HL-60/S4 treated with retinoic acid at 250 ng/mL for 4 days and 3 days (cell line): Measurements from ENCODE around the gene AREG.

Experiments used
- in situ Hi-C: fragments of 300-500 bp; cut with MboI; formaldehyde crosslinking; loops from 2 replicates; pipeline ENCODE4 v1.7.0; 2022; ENCODE audit warnings: low sequenced_read_pairs

Gene AREG

GRCh38 chr4:74431113-74431826 is 13.7 kb upstream of the AREG start:
- in situ Hi-C loops = no loop called here

DNA sequence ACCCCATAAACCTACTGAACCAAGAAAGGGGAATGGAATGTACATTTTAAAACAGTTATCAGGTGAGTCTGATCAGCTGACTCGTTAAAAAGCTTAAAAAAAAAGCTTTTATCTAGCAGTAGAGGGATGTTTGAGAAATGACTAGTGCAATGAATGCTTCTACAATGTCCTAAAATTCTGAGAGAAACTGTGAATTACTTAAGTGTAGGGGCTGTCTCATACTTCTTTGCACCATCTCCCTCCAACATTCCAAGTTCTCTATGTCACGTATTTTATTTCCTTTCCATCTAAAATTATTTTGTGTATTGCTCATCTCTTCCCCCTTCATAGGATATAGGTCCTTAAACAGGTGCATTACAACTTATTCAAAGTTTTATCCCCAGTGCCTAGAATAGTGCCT is 11.9 kb upstream of the AREG start:
- in situ Hi-C loops = no loop called here

DNA sequence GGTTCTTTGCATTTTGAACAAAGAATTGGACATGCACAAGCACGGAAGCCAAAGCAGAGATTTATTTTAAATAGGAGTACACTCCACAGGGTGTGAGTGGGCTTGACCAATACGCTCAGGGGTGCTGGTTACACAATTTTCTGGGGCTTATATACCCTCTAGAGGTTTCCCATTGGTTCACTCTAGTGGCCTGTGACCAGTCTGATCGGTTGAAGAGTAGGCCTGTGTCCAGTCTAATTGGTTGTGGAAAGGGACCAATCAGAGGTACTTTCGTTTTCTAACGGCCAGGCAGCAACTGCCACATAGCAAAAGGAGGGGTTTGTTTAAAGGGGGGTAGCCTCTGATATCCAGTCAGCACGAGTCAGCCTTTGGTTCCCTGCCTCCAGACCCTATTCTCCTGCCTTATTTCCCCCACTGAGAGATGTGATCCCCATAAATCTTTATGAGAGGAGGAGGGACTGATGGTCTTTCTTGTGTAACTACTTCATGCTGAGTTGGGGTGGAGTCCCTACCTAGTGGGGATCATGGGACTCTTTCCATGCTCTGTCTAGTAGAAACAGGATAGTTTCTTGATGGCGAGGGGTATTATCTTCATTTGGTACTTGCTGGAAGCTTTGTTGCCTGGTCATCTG is 11.3 kb upstream of the AREG start:
- in situ Hi-C loops = no loop called here

DNA sequence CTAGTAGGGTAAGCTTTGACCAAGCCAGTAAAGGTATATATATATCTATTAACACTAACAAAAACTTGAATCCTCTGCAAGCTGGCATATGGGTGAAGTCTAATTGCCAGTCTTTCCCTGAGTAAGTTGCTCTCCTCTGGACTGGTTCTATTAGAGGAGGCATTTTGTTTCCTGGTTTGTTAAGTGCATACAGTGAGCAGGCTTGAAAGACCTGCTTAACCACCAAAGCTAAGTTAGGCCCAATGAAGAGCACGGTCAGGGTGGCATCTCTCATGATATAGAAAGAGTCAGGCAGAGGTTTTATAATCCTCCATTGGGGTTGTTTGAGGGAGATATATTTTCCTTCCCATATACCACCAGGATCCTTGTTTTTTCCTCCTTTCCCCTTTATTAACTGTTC is 9.6 kb upstream of the AREG start:
- in situ Hi-C loops = no loop called here

DNA sequence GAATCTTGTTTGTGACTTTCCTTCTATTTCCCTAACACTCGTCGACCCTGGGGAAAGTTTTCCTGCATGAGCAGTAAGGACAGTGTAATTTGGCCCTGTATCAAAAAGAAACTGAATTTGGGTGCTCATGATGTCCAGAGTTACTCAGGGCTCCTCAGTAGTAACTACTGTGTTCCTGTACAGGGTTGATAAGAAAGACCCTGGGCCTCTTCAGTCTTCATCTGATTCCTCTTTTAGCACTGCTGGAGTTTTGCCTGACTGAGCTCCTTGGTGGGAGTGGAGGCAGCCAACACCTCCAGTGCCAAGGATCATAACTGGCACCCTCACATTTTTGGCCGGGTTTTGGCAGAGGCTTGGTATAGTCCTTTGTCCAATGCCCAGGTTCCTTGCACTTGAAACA is 7.1 kb upstream of the AREG start:
- in situ Hi-C loops = no loop called here

DNA sequence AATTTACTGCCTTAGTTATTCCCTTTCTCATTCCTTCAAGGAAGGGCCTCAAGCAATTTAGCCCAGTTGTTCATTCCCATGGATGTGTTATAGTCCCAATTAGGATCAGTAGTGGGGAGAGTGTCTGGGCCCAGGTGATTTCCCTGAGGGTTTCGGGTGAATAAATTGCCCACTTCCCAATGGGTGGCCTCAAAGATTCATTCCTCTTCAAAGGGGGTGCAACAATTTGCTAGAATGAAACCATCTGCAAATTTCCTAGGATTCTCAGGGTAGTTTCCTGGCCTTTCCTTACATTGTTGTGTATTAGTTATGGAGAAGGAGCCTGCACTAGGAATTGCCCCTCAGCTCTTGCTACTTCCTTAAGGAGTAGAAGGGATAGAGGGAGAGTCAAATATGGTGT is 6.3 kb upstream of the AREG start:
- in situ Hi-C loops = no loop called here

- in situ Hi-C loops = no loop called here
Observed at GRCh38 chr4:74439952-74440351, 5.0 kb upstream of the AREG start.

GRCh38 chr4:74440356-74440755 is 4.6 kb upstream of the AREG start:
- in situ Hi-C loops = no loop called here

- in situ Hi-C loops = no loop called here
Observed at GRCh38 chr4:74441744-74442143, 3.2 kb upstream of the AREG start.

DNA sequence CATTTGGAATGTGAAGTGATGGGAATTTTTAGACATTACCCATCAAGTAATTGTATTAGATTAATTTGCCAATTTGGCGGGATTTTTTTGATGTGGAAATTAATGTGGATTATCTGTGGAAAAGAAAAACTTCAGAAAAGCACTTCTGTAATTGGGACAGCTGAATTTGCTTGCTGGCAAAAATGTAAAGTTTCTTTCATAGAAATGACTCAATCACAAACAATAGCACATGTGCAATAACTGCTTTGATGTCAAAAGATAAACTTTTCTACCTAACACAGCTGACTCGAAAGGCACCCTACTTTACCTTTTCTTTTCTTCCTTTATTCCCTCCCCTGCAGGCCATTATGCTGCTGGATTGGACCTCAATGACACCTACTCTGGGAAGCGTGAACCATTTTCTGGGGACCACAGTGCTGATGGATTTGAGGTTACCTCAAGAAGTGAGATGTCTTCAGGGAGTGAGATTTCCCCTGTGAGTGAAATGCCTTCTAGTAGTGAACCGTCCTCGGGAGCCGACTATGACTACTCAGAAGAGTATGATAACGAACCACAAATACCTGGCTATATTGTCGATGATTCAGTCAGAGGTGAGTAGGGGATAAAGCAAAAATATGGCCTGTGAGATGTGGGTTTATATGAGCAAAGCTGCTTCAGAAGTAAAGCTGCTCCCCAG is 1.4 kb downstream of the AREG start:
- in situ Hi-C loops = no loop called here

DNA sequence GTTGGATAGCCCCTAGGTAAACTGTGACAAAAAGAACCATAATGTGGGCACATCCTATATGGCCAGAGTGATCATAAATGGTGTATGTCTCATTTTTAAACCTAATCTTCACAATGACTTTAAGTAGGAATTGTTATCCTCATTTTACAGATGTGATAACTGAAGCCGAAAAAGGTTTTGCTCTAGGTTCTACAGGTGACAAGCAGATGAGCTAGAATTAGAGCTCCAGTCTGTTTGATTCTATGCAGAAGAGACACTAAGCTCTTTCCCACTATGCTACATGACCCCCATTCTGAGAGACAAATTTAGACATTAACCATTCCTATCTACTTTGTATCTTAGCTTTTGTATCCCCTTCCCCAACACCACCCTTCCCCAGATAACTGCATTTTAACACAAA is 2.0 kb downstream of the AREG start:
- in situ Hi-C loops = no loop called here

DNA sequence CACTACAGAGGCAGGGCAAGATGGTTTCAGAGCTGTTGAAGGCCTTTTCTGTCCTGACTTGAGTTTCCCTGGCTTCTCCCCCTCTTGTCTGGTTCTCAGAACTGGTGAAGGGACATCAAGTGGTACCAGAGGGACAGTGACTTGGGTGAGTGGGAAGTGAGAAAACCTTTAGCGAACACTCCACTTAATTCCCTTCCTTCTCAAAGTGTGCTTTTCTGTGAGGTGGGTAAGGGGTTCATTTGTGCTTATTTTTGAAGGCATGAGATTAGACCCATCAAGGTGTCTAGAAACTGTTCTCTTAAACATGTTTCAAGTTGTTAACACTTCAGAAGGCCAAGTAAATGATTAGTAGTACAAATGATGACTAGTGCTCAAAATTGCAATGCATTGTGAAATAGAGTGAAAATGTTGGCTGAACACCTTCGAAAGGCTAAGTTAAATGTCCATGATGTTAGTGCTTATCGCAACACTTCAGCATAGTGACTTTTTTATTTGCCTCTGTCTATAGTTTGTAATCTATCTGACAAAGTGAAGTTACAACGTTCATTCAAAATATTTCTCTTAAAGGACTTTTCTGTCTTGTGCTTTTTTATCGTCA is 2.8 kb downstream of the AREG start:
- in situ Hi-C loops = no loop called here

- in situ Hi-C loops = no loop called here
Observed at GRCh38 chr4:74449571-74450297, 4.8 kb downstream of the AREG start.

- in situ Hi-C loops = no loop called here
Observed at GRCh38 chr4:74450298-74450683, 5.4 kb downstream of the AREG start.

DNA sequence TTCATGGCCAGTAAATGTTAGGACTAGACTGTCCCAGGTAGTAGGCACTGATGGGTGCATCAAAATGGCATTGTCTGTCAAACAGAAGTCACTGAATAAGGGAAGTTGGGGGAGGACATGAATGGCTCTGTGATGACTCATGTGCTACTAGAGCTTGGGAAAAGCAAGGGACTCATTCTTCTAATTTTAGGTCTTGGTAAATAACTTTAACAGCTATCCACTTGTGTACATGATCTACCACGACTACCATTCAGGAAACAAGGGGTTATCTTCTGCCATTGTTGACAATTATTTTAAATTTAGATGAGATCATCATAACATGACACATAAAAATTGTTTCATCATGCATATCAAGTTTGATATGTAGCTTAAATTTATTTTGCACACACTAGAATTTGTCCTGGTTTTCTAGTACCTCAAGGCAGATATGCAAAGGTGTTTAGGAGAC is 6.3 kb downstream of the AREG start:
- in situ Hi-C loops = no loop called here

DNA sequence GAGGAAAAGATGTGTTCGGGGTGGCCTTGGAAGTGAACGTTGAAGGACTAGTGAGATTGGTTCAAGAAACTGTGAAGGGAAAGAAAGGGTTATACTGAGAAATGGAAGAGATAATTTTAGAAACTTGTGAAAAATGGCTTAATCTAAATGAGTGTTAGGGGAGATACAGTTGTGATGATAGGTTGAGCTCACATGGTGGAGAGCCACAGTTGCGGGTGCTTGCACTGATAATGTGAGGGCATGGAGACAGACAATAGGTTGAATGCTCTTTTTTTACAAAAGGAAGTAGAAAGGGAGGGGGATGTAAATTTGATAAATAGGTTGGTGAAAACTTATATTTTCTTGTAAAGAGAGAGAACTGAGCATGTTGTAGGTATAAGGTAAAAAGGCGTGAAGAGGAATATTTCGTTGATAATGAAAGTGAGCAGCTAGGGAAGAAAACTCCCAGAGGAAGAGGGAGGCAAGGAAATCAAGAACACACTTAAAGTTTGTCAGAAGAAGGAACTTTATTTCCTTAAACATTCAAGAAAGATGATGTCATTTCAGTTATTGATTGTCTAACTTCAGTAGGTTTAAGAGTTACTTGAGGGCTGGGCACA is 8.2 kb downstream of the AREG start:
- in situ Hi-C loops = no loop called here

- in situ Hi-C loops = no loop called here
Observed at GRCh38 chr4:74453829-74454742, 9.2 kb downstream of the AREG start.

DNA sequence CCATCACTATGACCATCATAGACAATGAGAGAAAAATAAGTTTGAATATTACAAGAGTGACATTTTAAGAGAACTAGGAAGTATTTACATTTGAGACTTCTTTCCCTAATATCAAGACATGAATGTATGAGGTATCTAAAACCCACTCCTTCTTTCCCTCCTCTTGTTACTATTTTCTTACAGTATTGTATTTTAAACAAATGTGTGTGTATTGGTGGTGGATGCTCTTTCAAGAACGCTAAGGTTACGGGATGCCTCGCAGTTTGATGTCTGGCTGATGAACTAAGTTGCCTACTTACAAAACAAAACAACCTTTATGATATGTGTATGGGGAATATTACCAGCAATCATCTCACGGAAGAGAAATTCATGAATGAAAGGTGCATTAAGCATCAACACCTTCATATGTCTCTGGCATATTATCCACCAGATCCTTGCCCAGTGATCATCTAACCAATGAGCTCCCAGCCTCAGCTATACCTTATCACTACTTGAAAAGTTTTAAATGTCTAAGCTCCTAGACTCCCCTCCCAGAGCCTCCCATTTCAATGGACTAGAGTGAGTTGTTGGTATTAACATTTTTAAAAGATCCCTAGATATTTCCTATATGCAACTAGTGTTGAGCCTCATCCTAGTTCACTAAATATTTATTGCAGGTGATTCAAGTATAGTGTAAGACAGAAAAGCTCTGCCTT is 10.6 kb downstream of the AREG start:
- in situ Hi-C loops = no loop called here

GRCh38 chr4:74456056-74456744 is 11.3 kb downstream of the AREG start:
- in situ Hi-C loops = no loop called here
